HG02938 (cell line): ENCODE measurements around the gene MAD1L1.

Experiments used
- ATAC-seq: cut with Tn5 transposase; IDR thresholded peaks from one replicate; pipeline ENCODE4 v1.9.1; 2021; ENCODE audit warnings: mild to moderate bottlenecking, moderate library complexity; ENCODE audit not compliant: unreplicated experiment

MAD1L1 gene

GRCh38 chr7:1947586-1948217 lies 285.0 kb downstream of the MAD1L1 start:
- ATAC-seq: no peak

GRCh38 chr7:1946773-1947450 lies 285.8 kb downstream of the MAD1L1 start:
- no peak for ATAC-seq

- no peak for ATAC-seq
These were observed 286.5 kb downstream of the MAD1L1 start for GRCh38 chr7:1946025-1946772.

- ATAC-seq: no peak
These were observed 287.2 kb downstream of the MAD1L1 start for GRCh38 chr7:1945558-1945957.

- ATAC-seq: no peak
These were observed 288.0 kb downstream of the MAD1L1 start for GRCh38 chr7:1944619-1945210.

GRCh38 chr7:1943933-1944618 lies 288.7 kb downstream of the MAD1L1 start:
- no peak for ATAC-seq

- ATAC-seq: no peak
These were observed 289.4 kb downstream of the MAD1L1 start for GRCh38 chr7:1943326-1943725.

GRCh38 chr7:1942941-1943289 lies 289.8 kb downstream of the MAD1L1 start:
- ATAC-seq: no peak

- ATAC-seq: no peak
These were observed 290.4 kb downstream of the MAD1L1 start for GRCh38 chr7:1942243-1942940.

- ATAC-seq: no peak
These were observed 291.1 kb downstream of the MAD1L1 start for GRCh38 chr7:1941464-1942242.

GRCh38 chr7:1940863-1941262 lies 291.9 kb downstream of the MAD1L1 start:
- ATAC-seq: no peak

GRCh38 chr7:1940402-1940786 lies 292.4 kb downstream of the MAD1L1 start:
- ATAC-seq: peak; percentile 76

GRCh38 chr7:1939434-1940401 lies 293.0 kb downstream of the MAD1L1 start:
- peak; percentile 9 for ATAC-seq

- no peak for ATAC-seq
These were observed 293.8 kb downstream of the MAD1L1 start for GRCh38 chr7:1938788-1939433.

- no peak for ATAC-seq
These were observed 295.5 kb downstream of the MAD1L1 start for GRCh38 chr7:1937252-1937605.

- no peak for ATAC-seq
These were observed 296.1 kb downstream of the MAD1L1 start for GRCh38 chr7:1936531-1937251.

- ATAC-seq: no peak
These were observed 296.8 kb downstream of the MAD1L1 start for GRCh38 chr7:1936006-1936310.
